Erythroblast (primary cell): ENCODE results near the gene MVD.
"Not testable (repeated sequence)": the region's sequence is repeated elsewhere in the genome, so short reads cannot be mapped to it uniquely, and the experiment has no call there.

Experiments used
- DNase-seq, 2 experiments: peaks; one replicate each; lab custom pipeline; 2025; lab: John Stamatoyannopoulos, UW
- GATA1 ChIP-seq: IDR thresholded peaks from 2 replicates; pipeline ENCODE4 v1.6.1; 2011; ENCODE audit warnings: low read depth, mild to moderate bottlenecking, control low read depth, low read length, moderate library complexity
- POLR2A ChIP-seq: IDR thresholded peaks from 2 replicates; pipeline ENCODE4 v1.6.1; 2011; ENCODE audit warnings: mild to moderate bottlenecking, low read length

MVD gene

DNA sequence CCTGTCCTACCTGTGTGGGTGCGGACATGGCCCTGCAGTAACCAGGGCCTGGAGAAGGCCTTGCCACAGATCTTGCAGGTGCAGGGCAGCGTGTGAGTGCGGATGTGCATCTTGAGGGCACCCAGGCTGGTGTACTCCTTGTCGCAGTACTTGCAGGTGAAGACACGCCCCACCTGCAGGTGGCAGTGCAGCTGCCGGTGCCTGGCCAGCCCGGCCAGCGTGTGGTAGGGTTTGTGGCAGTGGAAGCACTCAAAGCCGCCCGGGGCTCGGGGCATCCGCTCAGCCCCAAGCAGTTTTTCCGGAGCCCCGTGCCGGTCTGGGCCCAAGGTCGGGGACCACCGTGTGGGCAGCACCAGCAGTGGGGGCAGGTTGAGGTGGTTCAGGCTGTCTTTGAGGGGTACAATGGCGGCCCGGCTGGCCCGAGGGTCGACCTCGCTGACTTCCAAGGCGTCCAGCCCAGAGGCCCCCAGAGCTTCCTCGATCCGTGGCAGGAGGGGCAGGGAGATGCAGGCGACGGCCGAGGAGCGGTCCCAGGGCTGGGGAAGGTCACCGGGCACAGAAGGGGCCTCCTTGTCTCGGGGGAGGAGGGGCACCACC lies 18.3 kb upstream of the MVD start:
- peak in 1 of 2 experiments; percentile 37 for DNase-seq
- TF ChIP-seq GATA1 (no peak), POLR2A (no peak)

DNA sequence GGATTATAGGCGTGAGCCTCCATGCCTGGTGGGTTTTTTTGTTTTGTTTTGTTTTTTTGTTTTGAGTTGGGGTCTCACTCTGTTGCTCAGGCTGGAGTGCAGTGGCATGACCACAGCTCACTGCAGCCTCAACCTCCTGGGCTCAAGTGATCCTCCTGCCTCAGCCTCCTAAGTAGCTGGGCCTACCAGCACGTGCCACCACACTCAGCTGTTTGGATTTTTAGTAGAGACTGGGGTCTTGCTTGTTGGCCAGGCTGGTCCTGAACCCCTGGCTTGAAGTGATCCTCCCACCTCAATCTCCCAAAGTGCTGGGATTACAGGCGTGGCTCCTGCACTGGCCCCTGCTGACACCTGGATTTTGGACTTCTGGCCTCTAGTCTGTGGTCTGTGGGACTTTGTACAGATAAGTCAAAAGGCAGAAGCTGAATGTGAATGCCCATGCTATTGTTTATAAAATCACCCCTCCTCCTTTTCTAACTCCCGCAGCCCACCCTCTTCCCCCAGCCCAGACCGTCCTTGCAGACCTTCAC lies 17.7 kb upstream of the MVD start:
- no peak for DNase-seq
- TF ChIP-seq GATA1: no peak
- no peak for TF ChIP-seq POLR2A

DNA sequence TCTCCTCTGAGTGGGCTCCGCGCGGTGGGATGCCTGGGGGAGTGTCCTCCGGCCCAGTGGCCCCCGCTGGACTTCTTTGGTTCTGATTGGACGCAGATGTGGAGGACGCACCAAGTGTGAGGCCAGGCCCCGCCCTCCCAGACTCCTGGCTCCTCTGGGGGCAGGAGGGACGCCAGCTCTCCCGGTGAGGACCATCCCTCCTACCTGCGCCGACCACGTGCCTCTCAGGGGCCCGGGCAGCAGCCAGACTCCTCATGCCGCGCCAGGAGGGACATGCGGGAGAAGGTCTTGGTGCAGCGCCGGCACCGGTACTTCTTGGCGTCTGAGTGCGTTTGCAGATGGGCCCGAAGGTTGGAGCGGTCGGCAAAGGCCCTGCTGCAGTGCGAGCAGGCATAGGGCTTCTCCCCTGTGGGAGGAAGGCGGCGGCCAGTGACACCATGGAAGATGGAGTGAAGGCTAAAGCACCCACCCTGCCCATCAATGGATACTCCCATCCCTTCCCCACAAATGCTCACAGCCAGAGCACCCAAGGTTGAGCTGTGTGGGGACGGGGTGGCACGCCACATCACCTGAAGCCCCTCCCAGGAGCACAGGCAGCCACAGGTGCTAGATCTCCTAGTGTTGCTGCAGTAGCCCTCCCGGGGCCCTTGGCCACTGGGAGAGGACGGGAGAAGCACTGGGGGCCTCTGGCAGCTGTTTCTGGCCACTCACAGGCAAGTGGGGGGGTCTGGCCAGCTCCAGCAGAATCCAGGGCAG lies 15.5 kb upstream of the MVD start:
- no peak for DNase-seq
- TF ChIP-seq GATA1 (no peak), POLR2A (no peak)

DNA sequence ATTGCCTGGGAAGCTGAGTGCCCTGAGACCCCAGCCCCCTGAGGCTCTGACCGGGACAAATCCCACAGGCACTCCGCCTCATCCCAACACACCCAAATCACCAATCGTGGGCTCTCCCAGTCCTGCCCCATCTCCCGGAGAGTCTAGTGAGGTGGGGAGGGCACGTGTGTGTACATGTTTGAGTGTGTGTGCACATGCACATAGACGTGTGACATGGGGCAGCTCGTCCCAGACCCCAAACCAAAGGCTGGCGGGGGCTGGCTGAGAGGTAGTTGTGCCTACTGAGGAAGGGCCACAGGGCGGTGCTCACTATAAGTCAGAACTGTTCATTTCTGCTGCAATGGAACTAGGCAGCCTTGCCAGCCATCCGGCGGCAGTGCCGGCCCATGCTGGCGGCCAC lies 14.8 kb upstream of the MVD start:
- TF ChIP-seq GATA1: no peak
- no peak for TF ChIP-seq POLR2A
- no peak for DNase-seq

DNA sequence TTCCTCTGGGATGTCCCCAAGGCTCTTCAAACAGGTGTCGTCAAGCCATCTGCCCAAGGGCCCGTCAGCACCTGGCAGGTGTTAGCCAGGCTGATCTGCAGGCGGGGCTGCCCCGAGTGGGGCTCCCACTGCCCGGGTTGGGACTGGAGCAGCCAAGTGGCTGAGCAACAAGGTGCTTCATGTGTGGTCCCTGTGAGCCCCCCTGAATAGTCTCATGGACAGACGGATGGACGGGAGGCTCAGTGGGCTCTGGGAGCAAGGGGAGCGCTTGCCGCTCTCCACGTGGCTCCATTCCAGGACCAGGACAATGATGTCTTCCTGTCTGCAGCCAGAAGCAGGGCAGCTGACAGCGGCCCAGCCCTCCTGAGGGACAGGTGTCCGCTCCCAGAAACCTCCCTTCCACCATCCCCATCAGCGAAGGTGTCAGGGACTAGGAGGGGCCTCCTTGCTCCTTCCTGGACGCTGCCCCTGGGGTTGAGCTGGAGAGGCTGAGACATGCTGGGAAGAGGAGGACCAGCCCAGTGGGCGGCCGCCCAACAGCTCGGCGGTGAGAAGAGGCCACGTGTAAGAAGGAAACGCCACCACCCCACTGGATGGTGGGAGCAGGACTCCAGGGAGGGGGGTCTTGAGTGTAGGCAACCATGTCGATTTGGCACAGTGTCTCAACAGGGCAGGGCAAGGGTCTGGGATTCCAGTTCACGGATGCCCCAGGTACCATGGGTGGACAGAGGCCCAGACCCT lies 13.8 kb upstream of the MVD start:
- no peak for DNase-seq
- TF ChIP-seq GATA1 (no peak), POLR2A (no peak)

DNA sequence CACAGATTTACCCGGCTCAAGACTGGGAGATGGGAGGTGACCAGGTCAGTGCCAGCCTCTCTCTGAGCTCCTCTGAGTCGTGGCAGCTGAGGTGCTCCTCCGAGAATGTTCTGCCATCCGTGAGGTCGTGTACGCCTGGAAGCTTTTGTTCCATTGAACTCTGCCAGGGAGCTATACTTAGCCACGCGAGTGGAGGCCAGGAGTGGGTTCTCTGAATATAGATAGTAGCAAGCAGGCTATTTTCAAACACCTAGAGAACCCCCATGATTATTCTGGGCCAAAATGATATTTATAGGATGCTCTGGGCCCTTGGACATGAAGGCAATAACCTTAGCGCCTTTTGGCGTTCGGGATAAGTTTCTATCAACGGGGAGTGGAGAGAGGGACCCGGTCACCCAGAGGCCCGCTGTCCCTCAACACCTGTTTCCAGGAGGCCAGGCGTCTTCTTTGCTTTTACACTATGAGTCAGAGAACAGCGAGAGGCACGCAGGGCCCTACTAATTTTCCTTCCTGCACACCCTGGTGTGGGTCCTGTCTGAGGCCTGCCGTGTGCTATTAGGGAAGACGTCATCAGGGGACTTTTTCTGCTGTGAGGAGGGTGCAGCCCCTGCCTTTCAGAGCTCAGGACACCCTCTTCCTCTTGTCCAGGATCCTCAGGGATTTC lies 11.0 kb upstream of the MVD start:
- TF ChIP-seq POLR2A: no peak
- TF ChIP-seq GATA1: no peak
- DNase-seq: no peak

DNA sequence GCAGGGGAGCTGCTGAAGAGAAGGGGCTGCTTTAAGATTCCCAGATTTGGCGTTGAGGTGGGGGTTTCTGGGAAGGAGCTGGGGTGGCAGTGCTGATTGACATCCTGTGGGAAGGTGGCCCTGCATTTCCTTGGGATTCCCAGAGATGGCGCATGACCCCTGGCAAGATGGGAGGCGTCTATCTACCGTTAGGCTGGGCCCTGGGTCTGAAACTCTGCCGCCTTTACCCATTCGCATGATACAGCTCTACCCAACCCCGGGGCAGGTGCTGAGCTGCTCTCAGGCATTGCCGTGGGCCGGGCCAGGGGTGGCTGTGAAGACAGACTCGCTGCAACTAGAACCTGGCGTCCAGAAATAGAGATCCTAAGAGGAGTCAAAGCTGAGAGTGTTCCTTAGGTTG lies 9.9 kb upstream of the MVD start:
- no peak for DNase-seq
- no peak for TF ChIP-seq POLR2A
- no peak for TF ChIP-seq GATA1

DNA sequence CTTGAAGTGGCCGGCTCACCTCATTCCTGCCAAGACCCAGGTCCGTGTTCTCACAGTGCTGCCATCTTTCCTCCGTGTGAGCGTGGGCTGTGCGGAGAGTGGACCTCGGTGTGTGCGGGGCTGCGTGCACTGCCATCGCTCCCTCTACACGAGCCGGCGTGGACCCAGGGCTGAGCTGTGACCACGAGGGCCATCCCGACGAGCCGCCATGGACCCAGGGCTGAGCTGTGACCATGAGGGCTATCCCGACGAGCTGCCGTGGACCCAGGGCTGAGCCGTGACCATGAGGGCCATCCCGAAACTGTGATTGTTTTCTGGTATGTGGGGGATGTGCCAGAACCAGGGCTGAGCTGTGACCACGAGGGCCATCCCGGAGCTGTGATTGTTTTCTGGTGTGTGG lies 8.9 kb upstream of the MVD start:
- DNase-seq: no peak
- TF ChIP-seq GATA1 (no peak), POLR2A (no peak)

DNA sequence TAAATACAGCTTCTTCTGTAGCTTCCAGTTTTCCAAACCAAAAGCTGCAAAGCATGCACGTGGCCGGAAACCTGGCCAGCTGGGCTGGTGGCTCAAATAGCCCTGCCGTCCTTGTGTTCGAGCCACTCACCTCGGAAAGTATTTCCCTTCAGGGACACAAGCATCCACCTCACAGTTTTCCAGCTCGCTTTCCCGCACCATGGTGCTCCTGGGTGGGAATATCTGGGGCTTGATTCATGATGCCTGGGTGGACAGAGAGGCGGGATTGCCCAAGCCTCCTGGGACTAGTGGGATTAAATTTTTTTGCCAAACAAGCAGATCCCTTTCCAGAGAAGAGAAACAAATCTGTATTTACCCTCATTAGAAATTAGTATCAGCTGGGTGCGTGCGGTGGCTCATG lies 7.1 kb upstream of the MVD start:
- DNase-seq: no peak
- TF ChIP-seq GATA1 (no peak), POLR2A (no peak)

DNA sequence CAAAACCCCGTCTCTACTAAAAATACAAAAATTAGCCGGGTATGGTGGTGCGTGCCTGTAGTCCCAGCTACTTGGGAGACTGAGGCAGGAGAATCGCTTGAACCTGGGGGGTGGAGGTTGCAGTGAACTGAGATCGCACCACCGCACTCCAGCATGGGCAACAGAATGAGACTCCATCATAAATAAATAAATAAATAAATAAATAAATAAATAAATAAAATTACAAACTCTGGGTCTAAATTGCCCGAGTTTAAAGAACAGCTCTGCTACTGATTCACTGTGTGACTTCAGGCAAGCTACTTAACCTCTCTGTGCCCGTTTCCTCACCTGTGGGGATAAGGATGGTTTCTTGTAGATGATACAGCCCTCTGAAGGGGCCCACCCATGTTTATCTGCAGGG lies 6.6 kb upstream of the MVD start:
- DNase-seq: not testable (repeated sequence)

DNA sequence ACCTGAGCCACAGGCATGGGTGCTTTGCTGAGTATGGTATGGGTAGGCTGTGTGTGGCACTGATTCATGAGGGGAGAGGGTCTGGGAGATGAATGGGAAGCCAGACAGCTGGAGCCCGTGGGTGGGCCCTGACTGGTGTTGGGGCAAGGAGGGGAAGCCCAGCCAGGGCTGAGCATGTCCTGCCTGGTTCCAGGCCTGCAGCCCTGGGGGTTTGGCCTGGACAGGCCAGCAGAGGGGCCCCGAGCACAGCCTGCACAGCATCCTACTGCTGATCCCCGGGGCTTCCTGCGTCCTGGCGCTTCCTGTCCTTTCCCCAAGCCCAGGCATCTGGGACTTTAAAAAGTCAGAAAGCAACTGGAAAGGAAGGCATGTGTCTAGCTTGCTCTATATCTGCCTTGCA lies 4.6 kb upstream of the MVD start:
- TF ChIP-seq GATA1 (no peak), POLR2A (no peak)
- DNase-seq: no peak

DNA sequence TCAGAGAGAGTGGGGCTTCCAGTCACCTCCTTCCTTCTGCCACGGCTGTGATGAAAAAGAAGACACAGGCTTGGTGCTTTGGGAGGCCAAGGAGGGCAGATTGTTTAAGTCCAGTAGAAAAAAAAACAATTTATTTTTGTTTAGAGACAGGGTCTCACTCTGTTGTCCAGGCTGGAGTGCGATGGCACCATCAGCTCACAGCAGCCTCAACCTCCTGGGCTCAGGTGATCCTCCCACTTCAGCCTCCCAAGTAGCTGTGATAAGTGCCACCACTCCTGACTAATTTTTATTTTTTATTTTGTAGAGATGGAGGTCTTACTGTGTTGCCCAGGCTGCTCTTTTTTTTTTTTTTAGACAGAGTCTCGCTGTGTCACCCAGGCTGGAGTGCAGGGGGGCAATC lies 2.7 kb upstream of the MVD start:
- TF ChIP-seq GATA1 (no peak), POLR2A (no peak)
- no peak for DNase-seq

DNA sequence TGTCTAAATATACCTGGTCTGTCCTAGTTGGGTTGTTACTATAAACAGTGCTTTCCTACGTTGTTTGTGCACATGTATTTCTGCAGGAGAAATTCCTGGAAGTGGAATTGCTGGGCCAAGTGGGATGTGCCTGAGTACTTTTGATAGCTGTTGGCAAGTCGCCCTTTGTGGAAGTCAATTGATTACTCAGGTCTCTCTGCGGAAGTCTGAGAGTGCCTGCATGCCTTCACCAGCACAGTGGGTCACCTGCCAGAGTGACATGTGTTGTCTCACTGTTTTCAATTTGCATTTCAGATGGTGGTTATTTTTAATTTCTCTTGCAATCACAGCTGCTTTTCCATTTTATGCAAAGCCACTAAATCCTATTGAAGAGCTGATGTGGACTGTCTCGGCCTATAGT lies 2.3 kb upstream of the MVD start:
- TF ChIP-seq POLR2A: no peak
- no peak for DNase-seq

DNA sequence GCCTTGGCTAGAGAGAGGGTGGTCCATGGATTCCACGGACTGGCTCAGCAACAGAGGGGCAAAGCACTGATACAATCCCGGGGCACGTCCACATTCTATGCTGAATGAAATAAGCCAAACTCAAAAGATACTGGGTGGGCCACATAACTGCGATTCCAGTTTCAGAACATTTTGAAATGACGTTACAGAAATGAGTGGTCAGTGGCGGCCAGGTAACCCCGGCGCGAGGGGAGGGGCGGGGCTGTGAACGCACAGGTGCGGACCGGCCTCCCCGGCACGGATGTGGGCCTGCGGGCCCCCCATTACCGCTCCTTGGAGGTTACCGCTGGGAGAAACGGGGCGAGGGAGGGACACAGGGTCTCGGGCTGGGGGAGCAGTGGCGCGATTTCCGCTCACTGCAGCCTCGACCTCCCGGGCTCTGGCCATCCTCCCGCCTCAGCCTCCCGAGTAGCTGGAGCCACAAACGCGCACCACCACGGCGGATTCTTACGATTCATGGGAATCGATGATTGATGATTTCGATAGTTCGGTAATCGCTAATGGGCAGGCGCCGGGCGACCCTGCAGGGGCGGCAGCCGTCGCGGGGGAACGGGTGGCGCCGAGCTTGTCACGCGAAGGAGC lies 559 bp downstream of the MVD start:
- peak in 1 of 2 experiments; percentile 45 for DNase-seq
- TF ChIP-seq GATA1: no peak
- TF ChIP-seq POLR2A: no peak
